ENCODE data around the gene SCGB1A1.
"Not testable (repeated sequence)": the region's sequence is repeated elsewhere in the genome, so short reads cannot be mapped to it uniquely, and the experiment has no call there.

The SCGB1A1 gene

GRCh38 chr11:62418733-62419132 lies at the start of gene SCGB1A1:
Gene SCGB1A1, plus strand, starts transcription at chr11:62419033. Its CDS starts 63 bp downstream, at chr11:62419096.
- POLR2A ChIA-PET: interaction anchor here (0.9 to 1.7 kb wide), 3 partner anchors 156 to 234 kb away, joined by 3 to 6 read pairs (median 4); partner anchors contain the start of genes B3GAT3, EEF1G and INTS5
- TF ChIP-seq HDGF (IDR thresholded peaks at IDR 0.05; ENCODE audit: borderline replicate concordance) (no peak), FOXA1 (IDR thresholded peaks at IDR 0.05) (no peak), ARNT (IDR thresholded peaks at IDR 0.05) (no peak), ZNF384 (IDR thresholded peaks at IDR 0.05) (no peak), SUZ12 (IDR thresholded peaks at IDR 0.05) (no peak), ELF4 (IDR thresholded peaks at IDR 0.05) (no peak), SP1 (IDR thresholded peaks at IDR 0.05) (no peak), L3MBTL2 (conservative IDR thresholded peaks at IDR 0.05) (no peak), PKNOX1 (IDR thresholded peaks at IDR 0.05) (no peak), FOXK2 (IDR thresholded peaks at IDR 0.05) (no peak), FOXM1 (IDR thresholded peaks at IDR 0.05; ENCODE audit: borderline replicate concordance) (no peak), LEF1 (IDR thresholded peaks at IDR 0.05; ENCODE audit: borderline replicate concordance) (no peak), BHLHE40 (IDR thresholded peaks at IDR 0.05; ENCODE audit: borderline replicate concordance) (no peak), NFRKB (IDR thresholded peaks at IDR 0.05) (no peak), CTBP1 (IDR thresholded peaks at IDR 0.05; ENCODE audit: borderline replicate concordance) (no peak)
- DNase-seq (ENCODE audit: extremely low spot score): no peak
- CTCF ChIA-PET: interaction anchor here (1.1 to 1.7 kb wide), 3 partner anchors 22 to 124 kb away, joined by 3 to 9 read pairs (median 4); no protein-coding TSS in a partner anchor

GRCh38 chr11:62370743-62371440 lies 47.9 kb upstream of the SCGB1A1 start:
- POLR2A ChIA-PET: no interaction called here
- DNase-seq (ENCODE audit: extremely low spot score): no peak
- CTCF ChIA-PET: no interaction called here
- TF ChIP-seq NFRKB (IDR thresholded peaks at IDR 0.05) (no peak), FOXM1 (IDR thresholded peaks at IDR 0.05; ENCODE audit: borderline replicate concordance) (no peak), ZNF384 (IDR thresholded peaks at IDR 0.05) (no peak), HDGF (IDR thresholded peaks at IDR 0.05; ENCODE audit: borderline replicate concordance) (no peak)

- ChIA-PET CTCF (no interaction called here), POLR2A (no interaction called here)
Observed at GRCh38 chr11:62372871-62373270, 46.0 kb upstream of the SCGB1A1 start.

GRCh38 chr11:62373464-62374119 lies 45.2 kb upstream of the SCGB1A1 start:
- CTCF ChIA-PET: interaction anchor here (0.6 kb wide), 1 partner anchor 477 kb away, joined by 3 read pairs; no protein-coding TSS in a partner anchor
- DNase-seq (ENCODE audit: extremely low spot score): no peak
- TF ChIP-seq FOXA1 (IDR thresholded peaks at IDR 0.05) (no peak), ELF4 (IDR thresholded peaks at IDR 0.05) (no peak), L3MBTL2 (conservative IDR thresholded peaks at IDR 0.05) (no peak), ARNT (IDR thresholded peaks at IDR 0.05) (no peak), HDGF (IDR thresholded peaks at IDR 0.05; ENCODE audit: borderline replicate concordance) (no peak), ZNF384 (IDR thresholded peaks at IDR 0.05) (no peak), NFRKB (IDR thresholded peaks at IDR 0.05) (no peak), FOXM1 (IDR thresholded peaks at IDR 0.05; ENCODE audit: borderline replicate concordance) (no peak)
- POLR2A ChIA-PET: no interaction called here

More at GRCh38 chr11:62372871-62373270, 46.0 kb upstream of the SCGB1A1 start:
- no peak for DNase-seq (ENCODE audit: extremely low spot score)
- no peak for TF ChIP-seq ZNF384 (IDR thresholded peaks at IDR 0.05)
- TF ChIP-seq FOXK2 (IDR thresholded peaks at IDR 0.05): no peak
- TF ChIP-seq BHLHE40 (IDR thresholded peaks at IDR 0.05; ENCODE audit: borderline replicate concordance): no peak
- TF ChIP-seq ELF4 (IDR thresholded peaks at IDR 0.05): no peak
- TF ChIP-seq SP1 (IDR thresholded peaks at IDR 0.05): no peak
- no peak for TF ChIP-seq ARNT (IDR thresholded peaks at IDR 0.05)
- TF ChIP-seq CTBP1 (IDR thresholded peaks at IDR 0.05; ENCODE audit: borderline replicate concordance): no peak
- no peak for TF ChIP-seq PKNOX1 (IDR thresholded peaks at IDR 0.05)
- TF ChIP-seq NFRKB (IDR thresholded peaks at IDR 0.05): no peak
- no peak for TF ChIP-seq LEF1 (IDR thresholded peaks at IDR 0.05; ENCODE audit: borderline replicate concordance)
- TF ChIP-seq FOXM1 (IDR thresholded peaks at IDR 0.05; ENCODE audit: borderline replicate concordance): no peak

GRCh38 chr11:62374801-62375200 lies 44.0 kb upstream of the SCGB1A1 start:
- no peak for DNase-seq (ENCODE audit: extremely low spot score)
- CTCF ChIA-PET: interaction anchor here (0.5 kb wide), 1 partner anchor 299 kb away, joined by 5 read pairs; no protein-coding TSS in a partner anchor
- TF ChIP-seq BHLHE40 (IDR thresholded peaks at IDR 0.05; ENCODE audit: borderline replicate concordance) (no peak), ELF4 (IDR thresholded peaks at IDR 0.05) (no peak), PKNOX1 (IDR thresholded peaks at IDR 0.05) (no peak), L3MBTL2 (conservative IDR thresholded peaks at IDR 0.05) (no peak), CTBP1 (IDR thresholded peaks at IDR 0.05; ENCODE audit: borderline replicate concordance) (no peak), TARDBP (IDR thresholded peaks at IDR 0.05) (no peak), FOXK2 (IDR thresholded peaks at IDR 0.05) (no peak), LEF1 (IDR thresholded peaks at IDR 0.05; ENCODE audit: borderline replicate concordance) (no peak), FOXM1 (IDR thresholded peaks at IDR 0.05; ENCODE audit: borderline replicate concordance) (no peak), FOXA1 (IDR thresholded peaks at IDR 0.05) (no peak), SUZ12 (IDR thresholded peaks at IDR 0.05) (no peak)
- POLR2A ChIA-PET: no interaction called here

- CTCF ChIA-PET: interaction anchor here (0.9 kb wide), 1 partner anchor 38 kb away, joined by 6 read pairs; no protein-coding TSS in a partner anchor
- POLR2A ChIA-PET; DNase-seq (ENCODE audit: extremely low spot score): not testable (repeated sequence)
Observed at GRCh38 chr11:62378459-62379063, 40.3 kb upstream of the SCGB1A1 start.

- DNase-seq (ENCODE audit: extremely low spot score); POLR2A ChIA-PET; CTCF ChIA-PET: not testable (repeated sequence)
Observed at GRCh38 chr11:62379586-62379985, 39.2 kb upstream of the SCGB1A1 start.

- POLR2A ChIA-PET: not testable (repeated sequence)
- CTCF ChIA-PET: interaction anchor here (1.0 to 1.4 kb wide), 2 partner anchors 44 to 162 kb away, joined by 4 to 7 read pairs; no protein-coding TSS in a partner anchor
- peak; percentile 63 for DNase-seq (ENCODE audit: extremely low spot score)
Observed at GRCh38 chr11:62380821-62381245, 38.0 kb upstream of the SCGB1A1 start.

All from HEK293T (cell line).